ENCODE data around the gene R3HDM2. TPM values are rescaled to one million over a fixed set of nuclear protein-coding genes. Genes with fewer than 3 reads are reported as not detected.

R3HDM2 gene
- total RNA-seq, 1 experiment from 2014 or later: 45.4 TPM

DNA sequence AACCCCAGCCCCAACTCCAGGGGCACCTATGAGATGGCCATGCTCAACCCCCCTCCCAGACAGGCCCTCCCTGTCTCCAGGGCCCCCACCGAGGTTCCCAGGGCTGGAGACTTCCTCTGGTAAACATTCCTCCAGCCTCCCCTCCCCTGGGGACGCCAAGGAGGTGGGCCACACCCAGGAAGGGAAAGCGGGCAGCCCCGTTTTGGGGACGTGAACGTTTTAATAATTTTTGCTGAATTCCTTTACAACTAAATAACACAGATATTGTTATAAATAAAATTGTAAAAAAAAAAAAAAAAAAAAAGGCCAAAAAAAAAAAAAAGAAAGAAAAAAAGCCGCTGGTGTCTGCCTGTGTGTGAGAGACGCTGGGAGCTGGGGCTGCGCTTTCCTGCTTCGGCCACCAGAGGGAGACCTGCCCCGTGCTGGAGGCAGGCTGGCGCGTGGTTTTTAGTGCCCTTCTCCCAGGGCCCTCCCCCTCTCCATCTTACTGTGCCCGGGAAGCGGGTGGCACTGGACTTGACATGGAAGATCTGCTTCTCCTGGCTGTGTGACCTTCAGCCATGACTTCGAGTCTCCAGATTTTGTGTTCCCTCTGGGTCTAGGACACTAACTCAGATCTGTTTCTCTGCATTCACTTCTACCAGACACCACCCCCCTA lies 217.7 kb downstream of the R3HDM2 start:
- peak; percentile 59 for DNase-seq (ENCODE audit: low read depth, low spot score)
- ChIA-PET CTCF (interaction anchor here (0.9 to 4.2 kb wide), 14 partner anchors 14 to 249 kb away, joined by 3 to 103 read pairs (median 6); partner anchors contain the start of genes INHBE and SHMT2), POLR2A (interaction anchor here (0.5 to 1.9 kb wide), 7 partner anchors 16 to 559 kb away, joined by 3 to 7 read pairs (median 4); partner anchors contain the start of genes EEF1AKMT3 and SHMT2), RAD21 (ENCODE audit: low non-redundant PET in 1 of 2, low total read pairs in 2 of 2, uncharacterized antibody in 2 of 2, unreplicated experiment in 2 of 2) (interaction anchor here (0.9 to 1.9 kb wide), 3 partner anchors 26 to 30 kb away, joined by 3 to 13 read pairs (median 4); no protein-coding TSS in a partner anchor)
- no TSS peak for BruUV-seq (replicated peaks)
- no peaks in the 10 kb centered on the region for H3K9me3 ChIP-seq (ENCODE audit: control insufficient read depth in 1 of 2, insufficient read depth in 1 of 2, low read depth in 1 of 2, low read length in 2 of 2)
- H3K36me3 ChIP-seq (ENCODE audit: control insufficient read depth in 1 of 2, insufficient read depth in 2 of 2, low read length in 2 of 2): no peaks in the 10 kb centered on the region
- H3K9ac ChIP-seq (ENCODE audit: low read length): peak overlapping the region; percentile 24; the same call in 1 of the 2 replicates
- H3K9me2 ChIP-seq (ENCODE audit: insufficient read depth): no peaks in the 10 kb centered on the region
- H3K27me3 ChIP-seq (ENCODE audit: insufficient read depth, low read length): no peaks in the 10 kb centered on the region
- H3K4me1 ChIP-seq (ENCODE audit: control insufficient read depth in 1 of 2, insufficient read depth in 2 of 2, low read length in 2 of 2): peaks cover 17 to 47% of the 10 kb centered on the region in 2 experiments
- H3K4me2 ChIP-seq (ENCODE audit: low read length): peak overlapping the region; percentile 59
- H2AFZ ChIP-seq (ENCODE audit: low read depth, low read length, poor library complexity, severe bottlenecking): peak overlapping the region; percentile 41
- intact Hi-C loops (cut with micrococcal nuclease): loop anchor here (1.0 to 2.0 kb wide), 3 partner anchors 26 to 240 kb away; no protein-coding TSS in a partner anchor
- no peak overlapping the region for H3K4me3 ChIP-seq (replicated peaks in 1 of 2; ENCODE audit: low read depth in 1 of 2, low read length in 2 of 2)
- no peaks in the 10 kb centered on the region for H3K79me2 ChIP-seq (ENCODE audit: insufficient read depth, low read length)
- peak; percentile 62 for ATAC-seq
- no peak overlapping the region for H3K27ac ChIP-seq (ENCODE audit: low read depth, low read length)
- no peaks in the 10 kb centered on the region for H4K20me1 ChIP-seq (ENCODE audit: insufficient read depth)
- no peak for TF ChIP-seq EZH2 (IDR thresholded peaks at IDR 0.05)
- no peak for TF ChIP-seq JUND (IDR thresholded peaks at IDR 0.05)
- TF ChIP-seq ELF1 (IDR thresholded peaks at IDR 0.05; ENCODE audit: borderline replicate concordance, low read depth): no peak
- no peak for TF ChIP-seq FOSL1 (IDR thresholded peaks at IDR 0.05; ENCODE audit: low read depth)
- peak; percentile 83 for TF ChIP-seq MAX (IDR thresholded peaks at IDR 0.05)
- no peak for TF ChIP-seq ATF3 (IDR thresholded peaks at IDR 0.05)
- TF ChIP-seq POLR2A (IDR thresholded peaks at IDR 0.05; ENCODE audit: borderline replicate concordance, extremely low read depth, insufficient read depth, insufficient read length): no peak
- no peak for TF ChIP-seq EGR1 (IDR thresholded peaks at IDR 0.05; ENCODE audit: low read depth)
- TF ChIP-seq SP1 (IDR thresholded peaks at IDR 0.05; ENCODE audit: low read depth): no peak
- peak; percentile 22 for TF ChIP-seq YY1 (IDR thresholded peaks at IDR 0.05; ENCODE audit: extremely low read depth, insufficient replicate concordance, low read depth, low read length)
- no peak for TF ChIP-seq SIN3A (IDR thresholded peaks at IDR 0.05; ENCODE audit: low read depth)
- TF ChIP-seq CTCF (IDR thresholded peaks at IDR 0.05 in 2 of 3, conservative IDR thresholded peaks at IDR 0.05 in 1 of 3; ENCODE audit: borderline replicate concordance in 1 of 3, insufficient read depth in 1 of 3, low read depth in 2 of 3, low read length in 2 of 3): peak; percentile 86 to 97 (median 97)
- TF ChIP-seq RAD21 (IDR thresholded peaks at IDR 0.05; ENCODE audit: low read depth): peak; percentile 87
- TF ChIP-seq TCF7L2 (IDR thresholded peaks at IDR 0.05; ENCODE audit: borderline replicate concordance, extremely low read depth, insufficient read depth, insufficient read length): no peak
- TF ChIP-seq CEBPB (IDR thresholded peaks at IDR 0.05; ENCODE audit: low read depth): no peak
- TF ChIP-seq ZFX (IDR thresholded peaks at IDR 0.05): no peak
- TF ChIP-seq REST (IDR thresholded peaks at IDR 0.05; ENCODE audit: low read depth): no peak
- TF ChIP-seq ZNF274 (IDR thresholded peaks at IDR 0.05; ENCODE audit: low read depth, low read length): no peak
- TF ChIP-seq ZBTB33 (IDR thresholded peaks at IDR 0.05; ENCODE audit: extremely low read depth, insufficient replicate concordance, low read length): no peak

Measured in HCT116 (cell line).